ENCODE data around the gene MRPL4. TPM values are rescaled to one million over a fixed set of nuclear protein-coding genes. Genes with fewer than 3 reads are reported as not detected.
A peak's percentile ranks its signal among the peaks of the same experiment; 100 is the strongest.

MRPL4 gene
- total RNA-seq, 1 experiment from 2014 or later: 146 TPM

DNA sequence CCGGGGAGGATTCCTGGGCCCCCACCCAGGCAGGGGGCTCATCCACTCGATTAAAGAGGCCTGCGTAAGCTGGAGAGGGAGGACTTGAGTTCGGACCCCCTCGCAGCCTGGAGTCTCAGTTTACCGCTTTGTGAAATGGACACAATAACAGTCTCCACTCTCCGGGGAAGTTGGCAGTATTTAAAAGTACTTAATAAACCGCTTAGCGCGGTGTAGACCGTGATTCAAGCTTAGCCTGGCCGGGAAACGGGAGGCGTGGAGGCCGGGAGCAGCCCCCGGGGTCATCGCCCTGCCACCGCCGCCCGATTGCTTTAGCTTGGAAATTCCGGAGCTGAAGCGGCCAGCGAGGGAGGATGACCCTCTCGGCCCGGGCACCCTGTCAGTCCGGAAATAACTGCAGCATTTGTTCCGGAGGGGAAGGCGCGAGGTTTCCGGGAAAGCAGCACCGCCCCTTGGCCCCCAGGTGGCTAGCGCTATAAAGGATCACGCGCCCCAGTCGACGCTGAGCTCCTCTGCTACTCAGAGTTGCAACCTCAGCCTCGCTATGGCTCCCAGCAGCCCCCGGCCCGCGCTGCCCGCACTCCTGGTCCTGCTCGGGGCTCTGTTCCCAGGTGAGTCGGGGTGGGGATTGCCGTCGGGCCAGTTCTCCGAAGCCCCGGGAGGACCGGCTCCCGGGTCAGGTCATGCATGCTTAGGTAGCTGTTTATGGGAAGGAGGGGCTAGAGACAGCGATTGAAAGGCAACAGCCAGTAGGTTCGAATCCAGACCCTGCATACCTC is 18.8 kb downstream of the MRPL4 start, which contains the start of gene ICAM1 (continued):
- TF ChIP-seq, protein P1, sequence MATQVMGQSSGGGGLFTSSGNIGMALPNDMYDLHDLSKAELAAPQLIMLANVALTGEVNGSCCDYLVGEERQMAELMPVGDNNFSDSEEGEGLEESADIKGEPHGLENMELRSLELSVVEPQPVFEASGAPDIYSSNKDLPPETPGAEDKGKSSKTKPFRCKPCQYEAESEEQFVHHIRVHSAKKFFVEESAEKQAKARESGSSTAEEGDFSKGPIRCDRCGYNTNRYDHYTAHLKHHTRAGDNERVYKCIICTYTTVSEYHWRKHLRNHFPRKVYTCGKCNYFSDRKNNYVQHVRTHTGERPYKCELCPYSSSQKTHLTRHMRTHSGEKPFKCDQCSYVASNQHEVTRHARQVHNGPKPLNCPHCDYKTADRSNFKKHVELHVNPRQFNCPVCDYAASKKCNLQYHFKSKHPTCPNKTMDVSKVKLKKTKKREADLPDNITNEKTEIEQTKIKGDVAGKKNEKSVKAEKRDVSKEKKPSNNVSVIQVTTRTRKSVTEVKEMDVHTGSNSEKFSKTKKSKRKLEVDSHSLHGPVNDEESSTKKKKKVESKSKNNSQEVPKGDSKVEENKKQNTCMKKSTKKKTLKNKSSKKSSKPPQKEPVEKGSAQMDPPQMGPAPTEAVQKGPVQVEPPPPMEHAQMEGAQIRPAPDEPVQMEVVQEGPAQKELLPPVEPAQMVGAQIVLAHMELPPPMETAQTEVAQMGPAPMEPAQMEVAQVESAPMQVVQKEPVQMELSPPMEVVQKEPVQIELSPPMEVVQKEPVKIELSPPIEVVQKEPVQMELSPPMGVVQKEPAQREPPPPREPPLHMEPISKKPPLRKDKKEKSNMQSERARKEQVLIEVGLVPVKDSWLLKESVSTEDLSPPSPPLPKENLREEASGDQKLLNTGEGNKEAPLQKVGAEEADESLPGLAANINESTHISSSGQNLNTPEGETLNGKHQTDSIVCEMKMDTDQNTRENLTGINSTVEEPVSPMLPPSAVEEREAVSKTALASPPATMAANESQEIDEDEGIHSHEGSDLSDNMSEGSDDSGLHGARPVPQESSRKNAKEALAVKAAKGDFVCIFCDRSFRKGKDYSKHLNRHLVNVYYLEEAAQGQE (IDR thresholded peaks at IDR 0.05; ENCODE audit: low read depth): no peak
- TF ChIP-seq ZFX (IDR thresholded peaks at IDR 0.05): peak; percentile 5; the same call in 1 of the 2 replicates

DNA sequence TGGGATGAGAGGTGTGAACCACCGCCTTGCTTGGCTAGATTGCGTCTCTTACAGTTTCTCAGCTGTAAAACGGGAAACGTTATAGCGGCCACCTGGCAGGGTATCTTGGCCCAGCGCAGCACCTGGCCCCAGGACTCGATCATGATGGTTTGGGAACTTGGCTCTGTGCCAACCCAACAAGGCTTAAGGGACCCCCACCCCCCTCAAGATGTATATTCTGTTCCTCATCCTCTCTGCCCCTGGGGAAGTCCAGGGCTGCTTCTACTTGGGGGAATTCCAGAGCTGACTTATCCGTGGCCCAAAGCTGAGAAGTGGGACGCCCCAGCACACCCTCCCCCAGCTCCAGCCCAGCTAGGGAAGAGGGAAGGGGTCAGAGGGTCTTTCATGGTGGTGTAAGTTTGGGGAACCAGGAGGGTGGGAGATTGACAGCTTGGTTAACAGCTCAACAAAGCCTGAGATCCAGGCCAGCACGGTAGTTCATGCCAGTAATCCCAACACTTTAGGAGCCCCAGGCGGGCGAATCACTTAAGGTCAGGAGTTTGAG is 19.6 kb downstream of the MRPL4 start:
- POLR2A ChIA-PET: no interaction called here
- TF ChIP-seq, protein P2, sequence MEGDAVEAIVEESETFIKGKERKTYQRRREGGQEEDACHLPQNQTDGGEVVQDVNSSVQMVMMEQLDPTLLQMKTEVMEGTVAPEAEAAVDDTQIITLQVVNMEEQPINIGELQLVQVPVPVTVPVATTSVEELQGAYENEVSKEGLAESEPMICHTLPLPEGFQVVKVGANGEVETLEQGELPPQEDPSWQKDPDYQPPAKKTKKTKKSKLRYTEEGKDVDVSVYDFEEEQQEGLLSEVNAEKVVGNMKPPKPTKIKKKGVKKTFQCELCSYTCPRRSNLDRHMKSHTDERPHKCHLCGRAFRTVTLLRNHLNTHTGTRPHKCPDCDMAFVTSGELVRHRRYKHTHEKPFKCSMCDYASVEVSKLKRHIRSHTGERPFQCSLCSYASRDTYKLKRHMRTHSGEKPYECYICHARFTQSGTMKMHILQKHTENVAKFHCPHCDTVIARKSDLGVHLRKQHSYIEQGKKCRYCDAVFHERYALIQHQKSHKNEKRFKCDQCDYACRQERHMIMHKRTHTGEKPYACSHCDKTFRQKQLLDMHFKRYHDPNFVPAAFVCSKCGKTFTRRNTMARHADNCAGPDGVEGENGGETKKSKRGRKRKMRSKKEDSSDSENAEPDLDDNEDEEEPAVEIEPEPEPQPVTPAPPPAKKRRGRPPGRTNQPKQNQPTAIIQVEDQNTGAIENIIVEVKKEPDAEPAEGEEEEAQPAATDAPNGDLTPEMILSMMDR (IDR thresholded peaks at IDR 0.05 in 2 of 3, conservative IDR thresholded peaks at IDR 0.05 in 1 of 3; ENCODE audit: borderline replicate concordance in 1 of 3, insufficient read depth in 1 of 3, low read depth in 2 of 3, low read length in 2 of 3): no peak
- no peak for TF ChIP-seq YY1 (IDR thresholded peaks at IDR 0.05; ENCODE audit: extremely low read depth, insufficient replicate concordance, low read depth, low read length)
- TF ChIP-seq EZH2phosphoT487 (IDR thresholded peaks at IDR 0.05; ENCODE audit: borderline replicate concordance): no peak
- no peak for TF ChIP-seq CEBPB (IDR thresholded peaks at IDR 0.05; ENCODE audit: low read depth)
- TF ChIP-seq EGR1 (IDR thresholded peaks at IDR 0.05; ENCODE audit: low read depth): no peak
- no peak for TF ChIP-seq POLR2AphosphoS5 (IDR thresholded peaks at IDR 0.05; ENCODE audit: low read depth, low read length)
- Histone ChIP-seq H3K4me1 (ENCODE audit: control insufficient read depth in 1 of 2, insufficient read depth in 2 of 2, low read length in 2 of 2) (peaks cover 7 to 22% of the 10 kb centered on the region in 2 experiments; a peak in 3 of 4 replicates), H3K36me3 (ENCODE audit: control insufficient read depth in 1 of 2, insufficient read depth in 2 of 2, low read length in 2 of 2) (peaks cover 0 to 4% of the 10 kb centered on the region in 2 experiments; a peak in 2 of 4 replicates), H3K9me3 (ENCODE audit: control insufficient read depth in 1 of 2, insufficient read depth in 1 of 2, low read depth in 1 of 2, low read length in 2 of 2) (no peaks in the 10 kb centered on the region), H3K9ac (ENCODE audit: low read length) (peak overlapping the region; percentile 50; the same call in 1 of the 2 replicates), H3K27me3 (ENCODE audit: insufficient read depth, low read length) (no peaks in the 10 kb centered on the region), H3K4me3 (replicated peaks in 1 of 2; ENCODE audit: low read depth in 1 of 2, low read length in 2 of 2) (peak overlapping the region in 1 of 2 experiments; percentile 33; a peak in 2 of 4 replicates), H2AFZ (ENCODE audit: low read depth, low read length, poor library complexity, severe bottlenecking) (no peak overlapping the region), H3K4me2 (ENCODE audit: low read length) (peak overlapping the region; percentile 79), H4K20me1 (ENCODE audit: insufficient read depth) (no peaks in the 10 kb centered on the region), H3K27ac (ENCODE audit: low read depth, low read length) (no peak overlapping the region; the same call in 1 of the 2 replicates), H3K79me2 (ENCODE audit: insufficient read depth, low read length) (no peaks in the 10 kb centered on the region), H3K9me2 (ENCODE audit: insufficient read depth) (no peaks in the 10 kb centered on the region)
- RAD21 ChIA-PET (ENCODE audit: low non-redundant PET in 1 of 2, low total read pairs in 2 of 2, uncharacterized antibody in 2 of 2, unreplicated experiment in 2 of 2): interaction anchor here (1.2 to 3.2 kb wide), 4 partner anchors 18 to 119 kb away, joined by 3 to 31 read pairs (median 8); partner anchors contain the start of gene ICAM5 (in 1 of the 2)
- ATAC-seq: no peak
- no peak for DNase-seq (ENCODE audit: low read depth, low spot score)
- intact Hi-C loops (cut with micrococcal nuclease): no loop called here
- CTCF ChIA-PET: interaction anchor here (0.8 to 7.2 kb wide), 4 partner anchors 12 to 120 kb away, joined by 5 to 131 read pairs (median 21); no protein-coding TSS in a partner anchor
- BruUV-seq (replicated peaks): TSS peak; percentile 81
